DMS79 treated with DMSO at 0.1 percent for 48 hours (cell line): ENCODE data around the gene POC1A.

Experiments
- DNase-seq: peaks from one replicate; lab custom pipeline; 2025; lab: John Stamatoyannopoulos, UW

Gene POC1A

DNA sequence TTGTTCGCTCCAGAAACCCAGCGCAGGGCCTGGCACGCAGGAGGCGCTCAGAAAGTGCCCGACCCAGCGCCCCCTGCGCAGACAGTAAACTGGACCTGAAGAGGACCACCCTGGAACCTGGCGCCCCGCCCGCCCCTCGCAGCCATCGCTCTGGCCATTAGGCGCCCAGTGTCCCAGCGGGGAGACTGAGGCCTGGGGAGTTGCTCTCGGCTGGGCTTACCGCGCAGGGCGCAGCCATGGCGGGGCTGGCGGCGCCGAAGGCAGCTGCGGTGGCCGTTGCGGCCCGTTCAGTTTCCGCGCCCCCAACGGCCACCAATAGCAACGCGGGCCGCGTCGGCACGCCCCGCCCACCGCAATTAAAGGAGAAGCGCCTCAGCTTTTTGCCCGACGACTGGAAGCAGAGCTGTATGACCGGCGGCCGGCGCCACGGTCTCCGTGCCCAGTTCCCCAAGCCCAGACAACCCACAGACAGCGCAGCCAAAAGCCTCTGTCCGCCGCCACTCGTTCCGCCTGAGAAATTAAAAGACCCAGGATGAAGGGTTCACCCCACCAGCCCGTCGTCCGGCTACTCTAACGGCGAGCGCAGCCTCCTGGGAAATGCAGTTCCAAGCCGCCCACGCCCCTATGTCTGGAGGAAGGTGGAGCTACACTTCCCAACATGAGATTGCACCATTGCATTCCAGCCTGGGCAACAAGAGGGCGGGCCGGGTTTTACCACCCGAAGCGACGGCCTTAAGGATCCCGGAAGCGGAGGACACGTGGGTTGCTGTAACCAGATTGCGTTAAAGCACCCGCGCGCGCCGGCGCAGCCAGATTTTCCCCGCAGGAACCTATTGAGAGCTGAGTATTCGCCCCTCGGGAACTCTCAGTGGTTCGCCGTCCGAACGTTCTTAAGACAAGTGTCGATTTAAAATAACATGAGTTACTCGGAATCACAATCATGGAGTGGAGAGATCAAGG, at the start of gene POC1A:
TSS of gene POC1A (minus strand) at position 289 of the 960 bp plus-strand sequence. CDS start at position 238, 51 bp downstream.
- peak; percentile 74 for DNase-seq

DNA sequence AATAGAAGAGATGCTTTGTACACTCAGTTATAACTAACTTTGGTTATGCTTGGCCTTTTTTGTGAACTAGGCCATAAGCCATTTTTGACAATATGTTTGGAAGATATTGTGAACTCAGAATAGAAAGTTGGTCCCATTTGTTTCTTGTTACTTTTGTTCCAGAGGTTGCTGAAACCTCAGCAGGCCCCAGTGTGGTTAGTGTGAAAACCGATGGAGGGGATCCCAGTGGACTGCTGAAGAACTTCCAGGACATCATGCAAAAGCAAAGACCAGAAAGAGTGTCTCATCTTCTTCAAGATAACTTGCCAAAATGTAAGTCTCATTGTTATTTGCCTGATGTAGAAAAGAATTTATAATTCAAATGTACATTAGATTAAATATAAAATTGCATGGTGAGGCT, 49.5 kb upstream of the POC1A start:
- DNase-seq = no peak

DNA sequence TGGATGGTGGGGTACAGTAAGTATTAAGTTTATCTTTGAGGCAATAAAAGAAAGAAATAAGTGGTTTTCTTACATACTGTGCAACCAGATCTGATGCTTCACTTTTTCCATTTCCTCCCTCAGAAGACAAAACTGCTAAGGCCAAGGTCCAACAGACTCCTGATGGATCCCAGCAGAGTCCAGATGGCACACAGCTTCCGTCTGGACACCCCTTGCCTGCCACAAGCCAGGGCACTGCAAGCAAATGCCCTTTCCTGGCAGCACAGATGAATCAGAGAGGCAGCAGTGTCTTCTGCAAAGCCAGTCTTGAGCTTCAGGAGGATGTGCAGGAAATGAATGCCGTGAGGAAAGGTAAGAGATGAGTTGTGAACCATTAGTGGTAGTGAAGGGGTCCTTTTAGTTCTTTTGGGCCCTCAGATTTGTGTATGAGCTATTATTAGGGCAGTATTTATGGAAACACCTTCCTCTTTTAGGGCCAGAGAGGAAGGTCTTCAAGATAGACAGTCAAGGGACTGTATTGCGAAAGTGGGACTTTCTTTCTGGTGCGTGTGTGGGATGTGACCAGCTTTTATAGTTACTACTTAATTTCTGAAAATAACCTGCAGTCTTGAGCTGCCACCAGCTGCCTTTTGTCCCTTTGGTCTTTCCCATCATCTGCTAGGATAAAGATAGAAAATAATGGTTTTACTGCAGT, 48.3 kb upstream of the POC1A start:
- DNase-seq = no peak

- no peak for DNase-seq
Observed at GRCh38 chr3:52200981-52201679, 46.9 kb upstream of the POC1A start.

DNA sequence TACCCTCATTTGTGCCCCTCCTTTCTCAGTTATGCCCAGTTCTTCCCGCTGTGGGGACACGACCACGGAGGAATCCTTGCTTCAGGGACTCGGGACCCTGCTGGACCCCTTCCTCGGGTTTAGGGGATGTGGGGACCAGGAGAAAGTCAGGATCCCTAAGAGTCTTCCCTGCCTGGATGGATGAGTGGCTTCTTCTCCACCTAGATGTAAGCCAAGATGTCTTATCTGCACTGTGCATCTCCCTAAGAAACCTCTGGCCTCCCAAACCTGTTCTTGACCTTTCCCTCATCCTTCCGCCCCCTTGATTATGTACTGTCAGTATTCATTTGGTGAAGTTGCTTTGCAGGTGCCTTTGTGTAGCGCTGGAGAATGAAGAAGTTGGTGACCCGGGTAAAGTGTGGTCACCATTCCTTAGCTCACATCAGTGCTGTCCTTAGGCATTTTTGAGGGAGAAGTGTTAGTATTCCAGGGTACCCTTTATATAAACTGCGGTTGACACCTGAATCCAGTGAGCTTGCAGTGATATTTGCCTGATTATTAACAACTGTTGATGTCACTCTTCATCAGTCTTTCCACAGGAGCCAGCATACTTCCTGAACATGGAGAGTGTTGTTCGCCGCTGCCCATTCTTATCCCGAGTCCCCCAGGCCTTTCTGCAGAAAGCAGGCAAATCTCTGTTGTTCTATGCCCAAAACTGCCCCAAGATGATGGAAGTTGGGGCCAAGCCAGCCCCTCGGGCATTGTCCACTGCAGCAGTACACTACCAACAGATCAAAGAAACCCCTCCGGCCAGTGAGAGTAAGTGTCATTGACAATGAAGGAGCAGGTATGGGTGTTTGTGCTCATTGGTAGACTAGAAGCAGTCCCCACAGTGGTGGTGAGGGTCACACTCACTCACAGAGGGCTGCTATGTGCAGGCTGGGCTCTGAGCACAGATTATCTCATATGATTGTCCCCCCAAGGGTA, 44.7 kb upstream of the POC1A start:
- DNase-seq = no peak

- DNase-seq = peak; percentile 73
Observed at GRCh38 chr3:52197842-52198625, 43.8 kb upstream of the POC1A start, which contains the start of gene ALAS1. TSS of gene ALAS1 (plus strand) at chr3:52198160. CDS start at chr3:52199242, 1,082 bp downstream.

DNA sequence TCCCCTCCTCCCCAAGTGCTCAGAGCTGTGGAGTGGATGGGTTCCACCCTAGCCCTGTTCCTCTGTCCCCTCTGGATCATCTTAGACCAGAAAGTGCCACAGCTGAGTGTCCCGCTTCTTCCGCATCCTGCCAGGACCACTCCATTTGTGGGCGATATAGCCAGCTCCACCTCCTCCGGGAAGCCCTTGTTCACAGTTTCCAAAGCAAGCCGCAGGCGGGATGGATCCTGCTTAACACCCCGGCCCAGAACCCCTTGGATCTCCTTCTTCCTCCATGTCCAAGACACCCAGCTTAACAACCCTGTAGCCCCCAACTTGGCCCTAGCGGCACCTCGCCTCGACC, 43.2 kb upstream of the POC1A start:
- no peak for DNase-seq

DNA sequence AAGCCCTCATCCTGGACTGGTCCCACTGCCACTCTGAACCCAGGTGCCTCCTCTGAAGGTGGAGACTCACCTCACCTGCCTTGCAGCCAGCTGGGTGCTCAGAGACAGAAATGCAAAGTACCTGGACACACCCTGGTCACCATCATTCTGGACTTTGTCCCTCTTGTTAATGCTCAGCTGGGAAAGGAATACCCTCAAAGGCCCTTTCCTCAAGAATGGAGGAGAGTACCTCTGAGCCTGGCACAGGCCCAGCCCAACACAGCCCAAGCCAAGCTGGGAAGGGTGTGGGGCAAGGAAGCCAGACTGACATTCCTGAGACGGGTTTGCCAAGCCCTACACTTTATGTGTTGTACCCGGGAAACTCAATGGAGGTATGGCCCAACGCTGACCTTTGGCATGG, 42.8 kb upstream of the POC1A start:
- DNase-seq = no peak

DNA sequence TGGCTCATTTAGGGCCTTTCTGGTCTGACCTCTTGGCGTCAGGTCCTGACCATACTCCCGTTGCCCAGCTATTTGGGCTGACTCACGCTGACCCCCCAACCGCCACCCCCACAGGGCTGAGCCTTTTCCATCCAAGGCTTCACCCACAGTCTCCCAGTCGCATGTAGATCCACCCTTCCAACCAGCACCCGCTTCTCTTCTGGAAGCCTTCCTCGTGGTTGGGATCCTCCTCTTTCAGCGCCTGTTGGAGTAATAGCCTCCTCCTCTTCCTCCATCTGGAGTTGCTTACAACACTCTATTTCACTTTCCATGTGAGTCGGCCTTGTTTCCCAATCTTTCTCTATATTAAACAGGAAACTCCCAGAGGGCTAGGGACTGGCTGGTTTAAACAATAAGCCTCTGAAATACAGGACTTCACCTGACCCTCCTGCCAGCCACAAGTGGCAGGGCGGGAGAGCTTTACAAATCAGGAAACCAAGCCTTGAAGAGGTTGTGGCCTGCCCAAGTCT, 41.7 kb upstream of the POC1A start:
- no peak for DNase-seq

- no peak for DNase-seq
Observed at GRCh38 chr3:52195291-52195597, 41.0 kb upstream of the POC1A start.

- DNase-seq = peak; percentile 37
Observed at GRCh38 chr3:52194485-52195290, 40.5 kb upstream of the POC1A start.

GRCh38 chr3:52193065-52193464, 38.8 kb upstream of the POC1A start:
- no peak for DNase-seq

- DNase-seq = no peak
Observed at GRCh38 chr3:52191663-52192062, 37.4 kb upstream of the POC1A start.

GRCh38 chr3:52190294-52191074, 36.3 kb upstream of the POC1A start:
- DNase-seq = no peak

GRCh38 chr3:52188556-52188955, 34.3 kb upstream of the POC1A start:
- DNase-seq = no peak

DNA sequence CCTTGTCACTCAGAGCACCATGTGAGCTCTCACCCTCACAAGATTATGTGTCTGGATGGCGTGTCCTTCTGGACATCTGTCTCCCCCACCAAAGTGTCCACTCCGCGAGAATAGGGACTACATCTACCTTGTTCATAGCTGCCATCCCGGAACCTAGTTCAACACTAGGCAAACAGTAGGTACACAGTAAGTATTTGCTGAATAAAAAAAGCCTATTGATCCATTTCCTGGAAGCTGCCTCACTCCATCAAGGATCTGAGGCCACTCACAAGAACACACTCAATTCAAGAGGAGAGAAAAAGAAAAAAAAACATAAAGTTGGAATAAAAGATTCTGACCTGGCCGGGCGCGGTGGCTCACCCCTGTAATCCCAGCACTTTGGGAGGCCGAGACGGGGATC, 32.5 kb upstream of the POC1A start:
- no peak for DNase-seq

DNA sequence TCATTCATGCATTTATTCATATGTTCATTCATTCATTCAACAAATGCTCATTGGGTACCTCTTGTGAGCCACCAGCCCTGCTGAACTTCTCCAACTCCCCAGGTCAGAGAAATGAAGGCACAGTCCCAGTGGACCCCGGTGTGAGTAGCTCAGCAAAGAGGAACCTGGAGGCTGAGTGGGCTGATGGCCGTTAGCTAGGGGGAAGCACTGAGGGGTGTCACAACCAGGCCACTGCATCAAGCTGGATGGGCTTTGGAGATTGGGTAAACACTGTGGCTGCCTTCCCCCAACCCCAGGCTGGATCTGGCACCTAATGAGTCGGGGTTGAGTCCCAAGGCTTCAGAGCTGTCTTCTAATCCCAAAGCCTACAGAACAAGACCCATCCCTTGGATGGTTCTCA, 31.6 kb upstream of the POC1A start:
- DNase-seq = no peak

GRCh38 chr3:52185311-52185710, 31.1 kb upstream of the POC1A start:
- no peak for DNase-seq

- DNase-seq = no peak
Observed at GRCh38 chr3:52184690-52185089, 30.5 kb upstream of the POC1A start.
